HS-27A (cell line): ENCODE results near the gene SMARCAL1.

Source experiments
- DNase-seq: peaks from one replicate; pipeline ENCODE4 v3.0.0-alpha.2; 2012; ENCODE audit warnings: low read depth, missing footprints

Gene SMARCAL1

GRCh38 chr2:216477283-216478035 is 65.2 kb downstream of the SMARCAL1 start:
- no peak for DNase-seq

DNA sequence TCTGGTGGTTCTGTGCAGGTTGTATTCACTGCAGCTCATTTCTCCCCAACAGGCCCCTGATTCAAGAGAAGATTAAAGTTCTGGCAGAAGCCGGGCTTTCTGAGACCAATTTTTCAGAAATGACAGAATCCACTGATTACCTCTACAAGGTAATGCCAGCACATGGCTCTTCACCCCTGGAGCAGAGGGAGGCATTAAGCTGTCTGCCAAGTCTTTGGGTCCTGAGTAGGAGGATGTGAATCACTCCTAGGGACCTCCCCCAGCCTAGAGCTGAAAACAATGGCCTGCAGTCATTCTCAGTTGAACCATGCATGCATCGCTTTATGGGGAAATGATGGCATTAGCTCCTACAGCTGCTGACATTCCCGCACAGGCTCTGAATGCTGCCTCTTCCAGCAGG is 65.9 kb downstream of the SMARCAL1 start:
- DNase-seq: no peak

GRCh38 chr2:216478791-216479190 is 66.5 kb downstream of the SMARCAL1 start:
- DNase-seq: no peak

DNA sequence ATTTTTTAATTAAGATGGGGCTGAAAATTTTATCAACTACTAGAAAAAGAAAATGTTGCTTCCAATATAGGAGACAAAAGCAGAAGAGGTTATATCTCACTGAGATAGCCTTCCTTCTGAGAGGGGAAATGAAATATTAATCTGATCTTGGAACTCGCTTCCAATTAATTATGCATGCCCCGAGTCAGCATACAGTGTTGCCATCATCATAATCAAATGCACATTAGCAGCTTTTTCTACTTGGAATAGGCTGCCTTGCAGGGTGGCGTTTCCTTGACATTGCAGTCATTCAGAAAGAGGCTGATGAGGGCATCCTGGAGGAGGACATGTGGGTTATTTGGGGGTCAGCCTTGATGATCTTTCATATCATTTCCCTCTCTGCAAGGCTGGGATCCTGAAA is 67.9 kb downstream of the SMARCAL1 start:
- DNase-seq: no peak

DNA sequence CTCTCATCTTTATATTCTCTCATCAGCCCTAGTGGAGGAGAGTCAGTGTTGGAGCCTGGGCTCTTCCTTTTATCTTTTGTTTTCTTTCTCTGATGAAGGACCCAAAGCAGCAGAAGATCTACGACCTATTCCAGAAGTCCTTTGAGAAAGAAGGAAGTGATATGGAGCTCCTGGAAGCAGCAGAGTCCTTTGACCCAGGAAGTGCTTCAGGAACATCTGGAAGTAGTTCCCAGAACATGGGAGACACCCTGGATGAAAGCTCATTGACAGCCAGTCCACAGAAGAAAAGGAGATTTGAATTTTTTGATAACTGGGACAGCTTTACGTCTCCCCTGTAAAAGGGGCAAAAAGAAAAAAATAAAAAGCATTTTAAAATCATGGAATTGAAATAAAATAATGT is 70.4 kb downstream of the SMARCAL1 start:
- DNase-seq: no peak

DNA sequence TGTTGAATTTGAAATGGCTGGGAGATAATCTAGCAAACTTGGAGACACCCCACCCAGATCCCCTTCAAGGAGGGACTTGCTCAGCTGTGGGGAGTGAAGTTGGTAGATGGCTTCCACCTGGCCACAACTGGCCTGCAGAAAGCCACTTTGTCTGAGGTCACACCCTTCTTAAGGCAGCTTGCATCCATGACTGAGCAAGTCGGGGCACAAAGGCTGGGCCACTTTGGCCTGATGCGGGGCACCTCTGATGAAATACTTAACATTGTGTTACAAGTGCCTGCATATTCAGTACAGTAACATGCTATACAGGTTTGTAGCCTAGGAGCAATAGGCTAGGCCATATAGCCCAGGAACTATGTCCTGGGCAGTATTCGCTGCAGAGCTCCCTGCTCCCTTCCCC is 73.0 kb downstream of the SMARCAL1 start:
- no peak for DNase-seq

- DNase-seq: no peak
Observed at GRCh38 chr2:216485745-216486144, 73.5 kb downstream of the SMARCAL1 start.

GRCh38 chr2:216486271-216486670 is 74.0 kb downstream of the SMARCAL1 start:
- DNase-seq: no peak

GRCh38 chr2:216486708-216487107 is 74.4 kb downstream of the SMARCAL1 start:
- no peak for DNase-seq

DNA sequence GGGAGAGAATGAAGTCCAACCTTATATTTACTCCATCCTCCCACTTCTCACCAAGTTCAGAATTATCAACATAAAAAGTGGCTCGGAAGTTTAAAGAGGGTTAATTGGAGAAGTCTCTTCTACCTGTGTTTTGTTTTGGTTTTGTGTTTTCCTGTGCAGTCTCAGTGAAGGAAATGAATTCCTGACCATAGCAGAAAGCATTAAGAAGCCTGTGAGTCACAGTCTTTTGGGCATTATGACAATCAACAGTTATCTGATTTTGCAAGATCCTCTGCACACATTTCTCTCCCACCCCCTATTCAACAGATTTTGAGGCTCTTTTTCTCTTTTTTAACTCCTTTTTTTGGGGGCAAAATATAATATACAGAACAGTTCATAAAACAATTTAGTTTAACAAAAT is 77.8 kb downstream of the SMARCAL1 start:
- no peak for DNase-seq

- no peak for DNase-seq
Observed at GRCh38 chr2:216491793-216492596, 79.7 kb downstream of the SMARCAL1 start.

DNA sequence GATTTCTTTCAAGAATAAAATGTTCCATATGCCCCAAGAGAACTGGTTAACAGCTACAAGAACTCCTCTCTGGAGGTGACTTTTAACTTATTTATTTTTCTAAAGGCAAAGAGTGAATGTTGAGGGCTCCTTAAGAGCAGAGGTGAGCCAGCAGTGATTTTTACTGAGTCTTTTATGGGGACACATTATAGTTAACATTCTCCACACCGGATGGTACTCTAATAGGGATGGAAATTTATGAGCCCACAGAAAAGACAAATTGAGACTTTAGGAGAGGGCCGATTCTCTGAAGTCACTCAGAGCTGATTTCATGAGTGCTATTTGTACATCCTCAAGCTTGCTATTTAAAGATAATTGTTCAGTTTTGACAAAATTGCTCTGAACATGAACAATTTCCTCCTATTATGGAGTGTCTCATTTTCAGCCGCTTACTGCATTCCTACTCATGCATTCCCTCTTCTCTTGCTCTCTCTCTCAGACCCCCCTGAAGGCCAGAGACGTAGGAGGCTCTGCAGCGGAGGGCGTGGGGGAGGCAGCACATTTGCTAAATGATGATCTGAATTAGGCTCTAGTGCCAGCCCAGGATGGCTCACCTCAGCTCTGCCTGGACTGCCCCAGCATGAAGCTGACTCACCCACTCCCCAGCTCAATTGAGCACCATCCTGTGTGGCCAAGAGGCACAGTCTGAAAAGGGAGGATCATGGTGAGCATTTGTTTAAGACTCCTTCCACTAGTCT is 80.5 kb downstream of the SMARCAL1 start:
- DNase-seq: no peak

DNA sequence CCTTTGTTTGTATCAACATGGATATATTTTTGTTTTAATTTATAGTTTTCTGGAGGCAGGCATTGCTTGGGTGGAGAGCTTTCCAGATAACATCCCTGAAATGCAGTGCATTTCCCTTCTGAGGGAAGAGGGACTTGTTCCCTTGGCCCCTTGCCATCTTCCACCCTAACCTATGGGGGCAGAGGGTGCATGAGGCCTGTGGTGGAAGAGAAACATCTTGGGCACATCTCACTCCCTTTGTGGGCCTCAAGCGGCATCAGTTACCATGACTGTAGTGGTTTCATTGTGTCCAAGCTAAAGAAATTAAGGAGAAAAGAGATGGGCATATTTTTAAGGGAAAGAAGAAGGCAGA is 81.0 kb downstream of the SMARCAL1 start:
- no peak for DNase-seq

DNA sequence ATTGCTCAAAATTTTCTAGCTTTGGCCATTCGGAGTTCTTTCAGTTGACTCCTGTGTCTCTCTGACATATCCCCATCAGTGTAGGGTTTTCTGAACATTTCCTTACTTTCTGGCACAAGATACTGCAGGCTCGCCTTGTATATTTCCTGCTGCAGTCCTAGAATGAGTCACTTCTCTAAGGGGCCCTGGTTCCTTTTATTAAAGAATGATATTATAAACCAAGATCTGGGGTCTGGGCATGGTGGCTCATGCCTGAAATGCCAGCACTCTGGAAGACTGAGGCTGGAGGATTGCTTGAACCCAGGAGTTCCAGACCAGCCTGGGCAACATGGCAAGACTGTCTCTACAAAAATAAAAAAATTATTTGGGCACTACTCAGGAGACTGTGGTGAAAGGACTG is 83.4 kb downstream of the SMARCAL1 start:
- DNase-seq: no peak

DNA sequence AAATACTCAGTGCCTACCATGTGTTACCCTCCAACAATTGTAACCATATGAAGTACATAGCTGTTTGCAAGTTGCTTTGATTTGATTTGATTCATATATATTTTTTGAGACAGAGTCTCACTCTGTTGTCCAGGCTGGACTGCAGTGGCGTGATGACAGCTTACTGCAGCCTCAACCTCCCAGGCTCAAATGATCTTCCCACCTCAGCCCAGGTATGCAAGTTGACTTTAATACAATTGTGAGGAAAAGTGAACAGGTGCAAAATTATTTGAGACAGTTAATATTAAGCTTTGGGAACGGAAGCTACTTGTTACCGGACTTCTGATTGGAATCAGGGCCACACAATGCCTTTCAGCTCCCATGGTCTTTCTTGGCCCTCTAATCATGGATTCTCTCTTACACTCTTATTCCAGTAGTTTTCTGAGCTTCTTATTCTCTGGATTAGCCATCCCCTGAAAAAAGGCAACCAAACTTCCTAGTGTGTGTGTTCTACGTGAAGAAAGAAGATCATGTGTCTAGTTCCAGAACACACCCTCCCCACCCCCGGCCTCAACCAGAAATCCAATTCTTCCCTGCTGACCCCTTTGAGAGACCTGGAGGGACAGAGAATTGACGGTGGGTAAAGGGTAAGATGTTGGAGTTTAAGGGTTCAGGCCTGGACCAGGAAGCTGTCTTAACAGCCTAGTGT is 85.2 kb downstream of the SMARCAL1 start:
- DNase-seq: no peak

DNA sequence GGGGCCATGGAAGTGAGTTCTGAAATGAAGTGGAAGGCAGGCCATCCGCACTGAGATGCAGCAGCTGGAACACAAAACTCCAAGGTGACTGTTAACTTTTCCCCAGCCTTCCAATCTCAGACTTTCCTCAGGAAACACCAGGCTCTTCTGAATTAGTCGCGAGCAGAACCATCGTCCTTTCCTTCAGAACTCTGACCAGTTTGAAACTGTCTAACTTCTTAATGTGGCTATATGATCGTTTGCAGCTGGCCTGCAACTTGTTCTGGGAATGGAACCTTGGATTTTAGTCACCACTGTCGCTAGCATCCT is 85.7 kb downstream of the SMARCAL1 start:
- no peak for DNase-seq

DNA sequence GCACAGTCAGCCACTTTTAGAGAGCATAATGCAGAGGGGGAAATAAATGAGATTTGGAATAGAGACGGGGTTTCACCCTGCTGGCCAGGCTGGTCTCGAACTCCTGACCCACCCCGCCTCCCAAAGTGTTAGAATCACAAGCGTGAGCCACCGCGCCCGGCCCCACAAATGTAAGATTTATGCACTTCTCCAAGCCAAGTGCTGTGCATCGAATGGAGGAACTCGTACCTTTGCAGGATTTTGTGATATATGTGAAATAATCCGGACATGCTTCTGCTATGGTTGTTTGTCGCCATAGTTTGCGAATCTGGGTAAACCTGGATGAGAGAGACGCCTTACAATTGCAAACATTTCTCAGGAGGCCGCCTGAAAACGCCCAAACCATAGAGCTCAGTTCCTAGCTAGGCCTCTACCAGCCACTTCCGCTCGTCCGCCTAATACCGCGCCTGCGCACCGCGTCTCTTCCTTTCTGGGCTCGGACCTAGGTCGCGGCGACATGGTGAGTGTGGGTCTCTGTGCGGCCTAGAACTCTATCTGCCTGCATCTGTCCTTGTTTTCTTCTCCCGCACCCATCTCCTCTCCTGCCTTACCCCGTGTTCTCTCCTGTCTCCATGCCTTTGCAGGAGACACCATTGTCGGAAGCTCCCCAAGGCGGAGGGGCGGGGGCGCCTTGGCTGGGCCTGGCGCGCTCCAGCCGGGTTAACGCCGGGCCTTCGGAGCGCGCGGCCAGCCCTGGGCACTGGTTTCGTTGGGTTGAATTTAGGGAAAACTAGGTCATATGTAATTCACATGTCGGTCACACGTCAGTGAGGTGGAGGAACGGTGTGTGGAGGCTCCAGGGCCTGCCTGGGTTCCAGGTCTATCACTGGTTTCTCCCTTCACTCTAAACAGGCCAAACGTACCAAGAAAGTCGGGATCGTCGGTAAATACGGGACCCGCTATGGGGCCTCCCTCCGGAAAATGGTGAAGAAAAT is 86.4 kb downstream of the SMARCAL1 start, which contains the start of gene RPL37A:
RPL37A (plus strand) TSS at position 466 of the 974 bp plus-strand sequence; CDS start at position 497, 31 bp downstream.
- peak; percentile 80 for DNase-seq

- DNase-seq: no peak
Observed at GRCh38 chr2:216499641-216500218, 87.4 kb downstream of the SMARCAL1 start.

DNA sequence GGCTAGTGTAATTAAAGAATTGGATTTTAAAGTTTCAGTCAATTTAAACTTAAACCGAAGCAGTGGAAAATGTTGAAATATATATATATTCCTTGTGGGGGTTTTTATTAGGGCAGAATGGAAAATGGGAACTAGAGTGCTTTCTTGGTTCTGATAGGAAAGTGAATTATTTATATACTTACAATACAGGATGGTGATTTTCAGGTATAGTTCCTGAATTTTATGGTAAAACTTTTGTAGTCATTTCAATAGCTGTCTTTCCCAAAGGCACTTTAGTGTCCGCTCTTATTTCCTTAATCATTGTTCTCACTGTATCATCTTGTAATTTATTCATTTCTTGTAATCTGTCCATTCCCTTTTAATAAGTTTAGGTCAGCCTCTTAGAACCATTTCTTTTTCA is 88.3 kb downstream of the SMARCAL1 start:
- DNase-seq: no peak

DNA sequence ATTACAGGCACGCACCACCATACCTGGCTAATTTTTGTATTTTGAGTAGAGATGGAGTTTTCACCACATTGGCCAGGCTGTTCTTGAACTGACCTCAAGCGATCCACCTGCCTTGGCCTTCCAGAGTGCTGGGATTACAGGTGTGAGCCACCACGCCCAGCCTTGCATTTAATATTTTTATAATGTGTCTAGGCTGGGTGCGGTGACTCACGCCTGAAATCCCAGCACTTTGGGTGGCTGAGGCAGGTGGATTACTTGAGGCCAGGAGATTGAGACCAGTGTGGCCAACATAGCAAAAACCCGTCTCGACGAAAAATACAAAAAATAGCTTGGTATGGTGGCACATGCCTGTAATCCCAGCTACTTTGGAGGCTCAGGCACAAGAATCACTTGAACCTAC is 89.6 kb downstream of the SMARCAL1 start:
- no peak for DNase-seq
